Cardiac septum (tissue), 1 donor: ENCODE results near the gene LRBA. TPM values are rescaled to one million over a fixed set of nuclear protein-coding genes. Genes with fewer than 3 reads are reported as not detected.
"Not testable (repeated sequence)": the region's sequence is repeated elsewhere in the genome, so short reads cannot be mapped to it uniquely, and the experiment has no call there.

ENCODE experiments used
- DNase-seq: peaks from one replicate; pipeline ENCODE4 v3.0.0-alpha.2; 2020; ENCODE audit warnings: low spot score
- intact Hi-C: fragments of 100-400 bp; cut with DNase I; formaldehyde crosslinking; loops from one replicate; pipeline ENCODE4 v1.14.0; 2022
- total RNA-seq: library from RNA; stranded (reverse); fragmentation: NEBNext Ultra II Directional; extraction: Animal tissue kit (Norgen Biotek cat#: 25700); gene quantifications from one replicate; pipeline ENCODE4 v1.2.1, GENCODE V29; 2021
- donor health status: DM: no; HTN: no; CAD: no.

Gene LRBA
- total RNA-seq, 1 donor from 2014 or later = 22.7 TPM

GRCh38 chr4:150978738-150979575 lies 36.1 kb downstream of the LRBA start:
- intact Hi-C loops = no loop called here
- DNase-seq = no peak

GRCh38 chr4:150976478-150977118 lies 38.5 kb downstream of the LRBA start:
- DNase-seq = no peak
- intact Hi-C loops = no loop called here

- intact Hi-C loops = no loop called here
Measured at GRCh38 chr4:150974750-150975149, 40.3 kb downstream of the LRBA start.

GRCh38 chr4:150974252-150974640 lies 40.8 kb downstream of the LRBA start:
- no peak for DNase-seq
- intact Hi-C loops = no loop called here

More at GRCh38 chr4:150974750-150975149, 40.3 kb downstream of the LRBA start:
- DNase-seq = no peak

- no peak for DNase-seq
- intact Hi-C loops = no loop called here
Measured at GRCh38 chr4:150973626-150974251, 41.3 kb downstream of the LRBA start.

- intact Hi-C loops = no loop called here
- DNase-seq = no peak
Measured at GRCh38 chr4:150972592-150972991, 42.5 kb downstream of the LRBA start.

GRCh38 chr4:150971901-150972300 lies 43.2 kb downstream of the LRBA start:
- intact Hi-C loops = no loop called here
- DNase-seq = no peak

GRCh38 chr4:150970685-150971151 lies 44.4 kb downstream of the LRBA start:
- intact Hi-C loops = no loop called here
- no peak for DNase-seq

- intact Hi-C loops = no loop called here
- no peak for DNase-seq
Measured at GRCh38 chr4:150964754-150965153, 50.3 kb downstream of the LRBA start.

GRCh38 chr4:150963602-150964345 lies 51.3 kb downstream of the LRBA start:
- intact Hi-C loops, DNase-seq: not testable (repeated sequence)

- intact Hi-C loops = no loop called here
- DNase-seq = no peak
Measured at GRCh38 chr4:150962245-150962644, 52.8 kb downstream of the LRBA start.

- intact Hi-C loops = no loop called here
- no peak for DNase-seq
Measured at GRCh38 chr4:150961566-150961965, 53.5 kb downstream of the LRBA start.

GRCh38 chr4:150960818-150961217 lies 54.3 kb downstream of the LRBA start:
- no peak for DNase-seq
- intact Hi-C loops = no loop called here

- no peak for DNase-seq
- intact Hi-C loops = no loop called here
Measured at GRCh38 chr4:150960079-150960478, 55.0 kb downstream of the LRBA start.

GRCh38 chr4:150957981-150958380 lies 57.1 kb downstream of the LRBA start:
- not testable (repeated sequence) for DNase-seq
- intact Hi-C loops = loop anchor here (5.0 to 10.0 kb wide), 2 partner anchors 86 to 233 kb away; no protein-coding TSS in a partner anchor

- intact Hi-C loops = loop anchor here (5.0 to 10.0 kb wide), 2 partner anchors 85 to 232 kb away; no protein-coding TSS in a partner anchor
Measured at GRCh38 chr4:150957095-150957494, 58.0 kb downstream of the LRBA start.

GRCh38 chr4:150953916-150954315 lies 61.2 kb downstream of the LRBA start:
- not testable (repeated sequence) for DNase-seq
- intact Hi-C loops = loop anchor here (10.0 kb wide), 1 partner anchor 229 kb away; no protein-coding TSS in a partner anchor

More at GRCh38 chr4:150957095-150957494, 58.0 kb downstream of the LRBA start:
- not testable (repeated sequence) for DNase-seq

- intact Hi-C loops = loop anchor here (10.0 kb wide), 1 partner anchor 228 kb away; no protein-coding TSS in a partner anchor
- no peak for DNase-seq
Measured at GRCh38 chr4:150952167-150952845, 62.8 kb downstream of the LRBA start.
